ENCODE results near the gene MOCOS. TPM values are rescaled to one million over a fixed set of nuclear protein-coding genes. Genes with fewer than 3 reads are reported as not detected.
A peak's percentile ranks its signal among the peaks of the same experiment; 100 is the strongest.

Gene MOCOS
- total RNA-seq, 1 donor from 2014 or later, result 2.2 TPM

- H3K36me3 ChIP-seq, result peaks cover 0 to 34% of the 10 kb centered on the region in 2 donors
These were observed 10.6 kb upstream of the MOCOS start for GRCh38 chr18:36176711-36177110.

DNA sequence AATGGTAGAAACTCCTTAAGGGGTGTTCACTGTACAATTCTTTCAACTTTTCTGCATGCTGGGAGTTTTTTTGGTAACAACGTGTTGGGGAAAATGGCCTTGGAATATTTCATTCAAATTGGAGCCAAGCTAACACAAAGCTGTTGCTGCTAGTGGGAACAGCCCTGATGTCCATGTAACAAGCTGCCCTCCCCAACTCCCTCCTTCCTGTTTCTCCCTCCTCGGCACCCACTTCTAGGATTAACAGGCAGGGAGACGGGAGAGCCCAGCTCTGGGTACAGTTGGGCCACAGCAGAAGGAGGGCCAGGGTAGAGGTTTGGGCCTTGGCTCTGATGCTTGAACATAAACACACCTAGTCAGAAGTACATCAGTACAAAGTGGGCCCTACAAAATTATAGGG is 9.4 kb upstream of the MOCOS start:
- Histone ChIP-seq H3K4me1 (no peaks in the 10 kb centered on the region), H3K4me3 (no peak overlapping the region), H3K27me3 (no peaks in the 10 kb centered on the region), H3K9me3 (no peaks in the 10 kb centered on the region), H3K36me3 (peaks cover 0 to 22% of the 10 kb centered on the region in 2 donors), H3K27ac (no peak overlapping the region)
- TF ChIP-seq POLR2A (IDR thresholded peaks at IDR 0.05) (no peak), POLR2AphosphoS5 (IDR thresholded peaks at IDR 0.05; ENCODE audit: insufficient read depth in 1 of 2, low read depth in 1 of 2) (no peak)
- TF ChIP-seq, protein P1, sequence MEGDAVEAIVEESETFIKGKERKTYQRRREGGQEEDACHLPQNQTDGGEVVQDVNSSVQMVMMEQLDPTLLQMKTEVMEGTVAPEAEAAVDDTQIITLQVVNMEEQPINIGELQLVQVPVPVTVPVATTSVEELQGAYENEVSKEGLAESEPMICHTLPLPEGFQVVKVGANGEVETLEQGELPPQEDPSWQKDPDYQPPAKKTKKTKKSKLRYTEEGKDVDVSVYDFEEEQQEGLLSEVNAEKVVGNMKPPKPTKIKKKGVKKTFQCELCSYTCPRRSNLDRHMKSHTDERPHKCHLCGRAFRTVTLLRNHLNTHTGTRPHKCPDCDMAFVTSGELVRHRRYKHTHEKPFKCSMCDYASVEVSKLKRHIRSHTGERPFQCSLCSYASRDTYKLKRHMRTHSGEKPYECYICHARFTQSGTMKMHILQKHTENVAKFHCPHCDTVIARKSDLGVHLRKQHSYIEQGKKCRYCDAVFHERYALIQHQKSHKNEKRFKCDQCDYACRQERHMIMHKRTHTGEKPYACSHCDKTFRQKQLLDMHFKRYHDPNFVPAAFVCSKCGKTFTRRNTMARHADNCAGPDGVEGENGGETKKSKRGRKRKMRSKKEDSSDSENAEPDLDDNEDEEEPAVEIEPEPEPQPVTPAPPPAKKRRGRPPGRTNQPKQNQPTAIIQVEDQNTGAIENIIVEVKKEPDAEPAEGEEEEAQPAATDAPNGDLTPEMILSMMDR (IDR thresholded peaks at IDR 0.05), result no peak
- intact Hi-C loops (cut with DNase I), result no loop called here
- DNase-seq (ENCODE audit: extremely low spot score in 2 of 2), result no peak

More at GRCh38 chr18:36176711-36177110, 10.6 kb upstream of the MOCOS start:
- no peak overlapping the region for H3K27ac ChIP-seq
- H3K4me1 ChIP-seq, result no peaks in the 10 kb centered on the region
- no peak for DNase-seq (ENCODE audit: extremely low spot score in 2 of 2)
- no peak overlapping the region for H3K4me3 ChIP-seq
- no peaks in the 10 kb centered on the region for H3K9me3 ChIP-seq
- intact Hi-C loops (cut with DNase I), result no loop called here
- no peaks in the 10 kb centered on the region for H3K27me3 ChIP-seq
- no peak for TF ChIP-seq POLR2AphosphoS5 (IDR thresholded peaks at IDR 0.05; ENCODE audit: insufficient read depth in 1 of 2, low read depth in 1 of 2)
- no peak for TF ChIP-seq POLR2A (IDR thresholded peaks at IDR 0.05)

DNA sequence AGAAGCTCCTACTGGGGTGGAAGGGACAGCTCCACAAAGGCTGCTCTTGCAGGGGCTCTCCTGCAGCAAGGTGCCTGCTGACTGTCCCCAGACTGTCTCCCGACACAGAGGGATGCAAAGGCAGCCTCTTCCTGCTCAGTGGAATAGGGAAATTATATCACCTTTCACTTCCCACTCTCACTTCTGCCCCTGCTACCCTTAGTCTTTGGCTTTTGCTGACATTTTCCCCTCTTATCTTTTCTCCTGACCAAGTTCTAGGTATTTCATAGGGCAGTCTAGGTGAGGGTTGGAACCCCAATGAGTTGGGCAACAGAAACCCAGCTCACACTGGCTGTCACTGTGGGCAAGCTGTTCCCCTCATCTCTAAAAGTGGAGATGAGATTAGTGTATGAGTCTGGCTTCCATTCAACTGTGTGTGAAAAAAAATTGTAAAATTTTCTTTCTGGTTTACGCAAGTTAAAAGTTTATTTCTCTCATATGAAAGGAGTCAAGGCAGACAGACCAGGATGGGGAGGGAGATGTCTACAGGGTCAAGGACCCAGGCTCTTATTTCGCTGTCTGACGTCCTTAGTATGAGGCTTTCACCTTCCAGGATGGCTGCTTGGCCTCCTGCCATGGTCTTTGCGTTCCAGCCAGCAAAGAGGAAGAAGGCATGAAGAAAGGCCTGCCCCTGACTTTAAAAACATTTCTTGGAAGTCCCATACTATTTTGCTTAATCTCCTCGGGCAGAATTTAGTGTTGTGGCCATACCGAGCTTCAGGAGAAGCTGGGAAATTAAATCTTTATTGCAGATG is 7.5 kb upstream of the MOCOS start:
- DNase-seq (ENCODE audit: extremely low spot score in 2 of 2), result no peak
- no peaks in the 10 kb centered on the region for H3K9me3 ChIP-seq
- TF ChIP-seq POLR2A (IDR thresholded peaks at IDR 0.05) (no peak), POLR2AphosphoS5 (IDR thresholded peaks at IDR 0.05; ENCODE audit: insufficient read depth in 1 of 2, low read depth in 1 of 2) (no peak)
- TF ChIP-seq, protein P1 (IDR thresholded peaks at IDR 0.05), result no peak
- no peak overlapping the region for H3K4me3 ChIP-seq
- peaks cover 0 to 15% of the 10 kb centered on the region in 2 donors for H3K36me3 ChIP-seq
- peak overlapping the region; percentile 4 for H3K27ac ChIP-seq
- H3K4me1 ChIP-seq, result no peaks in the 10 kb centered on the region
- no peaks in the 10 kb centered on the region for H3K27me3 ChIP-seq
- intact Hi-C loops (cut with DNase I), result no loop called here

DNA sequence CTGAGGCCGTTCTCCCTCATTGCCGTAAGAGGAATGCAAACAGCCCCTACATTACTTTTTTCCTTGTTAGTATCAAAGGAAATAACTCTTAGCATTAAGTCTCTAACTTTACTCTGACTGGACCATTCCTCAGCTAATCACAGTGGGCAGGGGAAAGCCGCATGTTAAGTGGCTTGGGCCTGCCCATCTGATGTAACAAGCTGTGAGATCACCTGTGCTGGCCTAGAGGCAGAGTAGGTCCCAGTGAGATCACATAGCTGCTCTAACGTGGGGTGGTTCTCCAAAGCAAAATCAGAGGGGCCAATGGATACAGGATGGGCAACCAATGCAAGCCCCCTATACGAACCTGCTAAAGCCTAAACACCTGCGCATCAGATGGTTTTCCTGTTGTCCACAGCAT is 5.9 kb upstream of the MOCOS start:
- no peak for DNase-seq (ENCODE audit: extremely low spot score in 2 of 2)
- TF ChIP-seq, protein P1 (IDR thresholded peaks at IDR 0.05), result no peak
- TF ChIP-seq POLR2AphosphoS5 (IDR thresholded peaks at IDR 0.05; ENCODE audit: insufficient read depth in 1 of 2, low read depth in 1 of 2), result no peak
- no peak for TF ChIP-seq POLR2A (IDR thresholded peaks at IDR 0.05)
- Histone ChIP-seq H3K27me3 (no peaks in the 10 kb centered on the region), H3K4me3 (no peak overlapping the region), H3K27ac (no peak overlapping the region), H3K36me3 (no peaks in the 10 kb centered on the region), H3K4me1 (peaks cover 6% of the 10 kb centered on the region), H3K9me3 (no peaks in the 10 kb centered on the region)
- intact Hi-C loops (cut with DNase I), result no loop called here

DNA sequence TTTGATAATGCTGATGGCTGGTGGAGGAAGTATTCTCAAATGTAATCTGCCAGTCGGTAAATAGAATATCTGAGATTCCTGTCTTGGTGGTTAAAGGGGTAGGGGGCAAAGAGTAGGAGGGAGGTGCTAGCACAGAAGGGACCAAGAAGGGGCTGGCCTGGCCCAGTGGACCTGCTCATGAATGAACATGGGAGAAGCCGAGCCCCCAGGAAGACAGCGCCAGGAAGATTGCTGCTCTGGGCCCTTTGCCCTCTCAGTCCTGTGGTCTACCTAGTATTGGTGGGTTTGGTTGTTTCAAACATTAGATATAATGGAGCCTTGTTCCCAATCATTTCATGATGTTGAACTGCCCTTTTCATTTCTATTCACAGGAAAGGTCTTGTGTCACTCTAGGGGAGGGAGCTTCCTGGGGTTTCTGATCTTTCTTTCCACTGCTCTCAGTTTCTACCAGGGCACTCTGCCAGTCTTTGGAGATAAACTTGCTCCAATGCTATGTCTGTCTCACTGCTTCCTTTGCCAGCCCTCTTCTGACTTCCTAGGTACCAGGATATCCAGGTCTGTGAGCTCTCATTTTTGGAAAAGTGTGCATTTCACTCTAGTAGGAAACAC is 5.3 kb upstream of the MOCOS start:
- H3K27ac ChIP-seq, result no peak overlapping the region
- intact Hi-C loops (cut with DNase I), result no loop called here
- peaks cover 12% of the 10 kb centered on the region for H3K4me1 ChIP-seq
- H3K27me3 ChIP-seq, result no peaks in the 10 kb centered on the region
- H3K4me3 ChIP-seq, result no peak overlapping the region
- DNase-seq (ENCODE audit: extremely low spot score in 2 of 2), result no peak
- no peaks in the 10 kb centered on the region for H3K9me3 ChIP-seq
- TF ChIP-seq, protein P1 (IDR thresholded peaks at IDR 0.05), result no peak
- TF ChIP-seq POLR2AphosphoS5 (IDR thresholded peaks at IDR 0.05; ENCODE audit: insufficient read depth in 1 of 2, low read depth in 1 of 2), result no peak
- TF ChIP-seq POLR2A (IDR thresholded peaks at IDR 0.05), result no peak
- no peaks in the 10 kb centered on the region for H3K36me3 ChIP-seq

All from vagina (tissue), 2 donors.